Nephron (organoid): ENCODE measurements around the gene CDH23.

Experiments
- H3K27ac Mint-ChIP-seq, 3 experiments: 2 replicates each; pipeline ENCODE4 v1.8.0; 2020; ENCODE audit warnings: mixed read lengths in 3 of 3, mild to moderate bottlenecking in 2 of 3, moderate library complexity in 1 of 3
- H3K27me3 Mint-ChIP-seq: 2 replicates; pipeline ENCODE4 v1.8.0; 2021; ENCODE audit warnings: low read depth, mild to moderate bottlenecking, moderate library complexity, mixed read lengths
- H3K36me3 Mint-ChIP-seq: 2 replicates; pipeline ENCODE4 v1.8.0; 2020; ENCODE audit warnings: low read depth, mixed read lengths
- H3K4me1 Mint-ChIP-seq: 2 replicates; pipeline ENCODE4 v1.8.0; 2020; ENCODE audit warnings: mixed read lengths
- H3K4me3 Mint-ChIP-seq, 3 experiments: 2 replicates each; pipeline ENCODE4 v1.8.0; 2020; ENCODE audit warnings: mild to moderate bottlenecking in 3 of 3, mixed read lengths in 3 of 3, moderate library complexity in 2 of 3
- H3K9me3 Mint-ChIP-seq: 2 replicates; pipeline ENCODE4 v1.8.0; 2020; ENCODE audit warnings: mixed read lengths
- CTCF ChIP-seq, 3 experiments: fragments of 200-600 bp; sonication (generic); IDR thresholded peaks; one replicate each; pipeline ENCODE4 v1.5.0; 2021; ENCODE audit warnings: antibody characterized with exemption in 3 of 3; ENCODE audit not compliant: unreplicated experiment in 3 of 3

CDH23 gene

GRCh38 chr10:71798308-71798624 is 401.5 kb downstream of the CDH23 start:
- no peak for TF ChIP-seq CTCF (IDR thresholded peaks at IDR 0.05; ENCODE audit: unreplicated experiment in 3 of 3)
- Mint-ChIP-seq H3K27me3 (peaks cover 17% of the 10 kb centered on the region), H3K4me1 (no peaks in the 10 kb centered on the region), H3K4me3 (no peak overlapping the region), H3K36me3 (no peaks in the 10 kb centered on the region), H3K27ac (no peak overlapping the region), H3K9me3 (no peaks in the 10 kb centered on the region)

GRCh38 chr10:71799112-71799511 is 402.4 kb downstream of the CDH23 start:
- no peak for TF ChIP-seq CTCF (IDR thresholded peaks at IDR 0.05; ENCODE audit: unreplicated experiment in 3 of 3)
- Mint-ChIP-seq H3K9me3 (no peaks in the 10 kb centered on the region), H3K36me3 (no peaks in the 10 kb centered on the region), H3K27ac (no peak overlapping the region), H3K27me3 (peaks cover 14% of the 10 kb centered on the region), H3K4me1 (no peaks in the 10 kb centered on the region), H3K4me3 (no peak overlapping the region)

- Mint-ChIP-seq H3K9me3 (no peaks in the 10 kb centered on the region), H3K36me3 (no peaks in the 10 kb centered on the region), H3K4me3 (no peak overlapping the region), H3K27ac (no peak overlapping the region), H3K4me1 (no peaks in the 10 kb centered on the region), H3K27me3 (peaks cover 14% of the 10 kb centered on the region)
- TF ChIP-seq CTCF (IDR thresholded peaks at IDR 0.05; ENCODE audit: unreplicated experiment in 3 of 3): no peak
Measured at GRCh38 chr10:71799608-71800453, 403.1 kb downstream of the CDH23 start.

- no peaks in the 10 kb centered on the region for H3K36me3 Mint-ChIP-seq
- no peaks in the 10 kb centered on the region for H3K4me1 Mint-ChIP-seq
- no peak overlapping the region for H3K27ac Mint-ChIP-seq
- H3K27me3 Mint-ChIP-seq: peaks cover 27% of the 10 kb centered on the region
- no peak overlapping the region for H3K4me3 Mint-ChIP-seq
- no peaks in the 10 kb centered on the region for H3K9me3 Mint-ChIP-seq
- no peak for TF ChIP-seq CTCF (IDR thresholded peaks at IDR 0.05; ENCODE audit: unreplicated experiment in 3 of 3)
Measured at GRCh38 chr10:71801361-71801760, 404.6 kb downstream of the CDH23 start.

GRCh38 chr10:71802235-71802634 is 405.5 kb downstream of the CDH23 start:
- H3K4me1 Mint-ChIP-seq: no peaks in the 10 kb centered on the region
- no peak overlapping the region for H3K27ac Mint-ChIP-seq
- H3K27me3 Mint-ChIP-seq: peaks cover 33% of the 10 kb centered on the region
- no peak for TF ChIP-seq CTCF (IDR thresholded peaks at IDR 0.05; ENCODE audit: unreplicated experiment in 3 of 3)
- H3K36me3 Mint-ChIP-seq: no peaks in the 10 kb centered on the region
- no peak overlapping the region for H3K4me3 Mint-ChIP-seq
- no peaks in the 10 kb centered on the region for H3K9me3 Mint-ChIP-seq
